IMR-90 (cell line): ENCODE results near the gene PLCB4. TPM values are rescaled to one million over a fixed set of nuclear protein-coding genes. Genes with fewer than 3 reads are reported as not detected.

Source experiments
- ATAC-seq: fragments of 200-7000 bp; cut with Tn5 transposase; 2 replicates; pipeline ENCODE4 v1.9.1; 2020; ENCODE audit warnings: low read depth, mild to moderate bottlenecking, moderate library complexity
- BruUV-seq: library from RNA; stranded (reverse); fragments of 400-500 nt; replicated peaks from 2 replicates; lab custom pipeline; 2021; lab: Mats Ljungman, UMichigan
- CTCF ChIA-PET: fragments of 300-600 bp; formaldehyde crosslinking; extraction: SDS; loops from one replicate; lab custom pipeline; 2021; ENCODE audit warnings: antibody characterized with exemption; lab: Yijun Ruan, JAX
- POLR2A ChIA-PET: fragments of 300-600 bp; sonication (Branson Sonifier 250); formaldehyde crosslinking; loops from one replicate; lab custom pipeline; 2022; ENCODE audit warnings: antibody characterized with exemption; ENCODE audit not compliant: unreplicated experiment; lab: Charles Lee
- DNase-seq: peaks from one replicate; pipeline ENCODE4 v3.0.0; 2013
- H2AFZ ChIP-seq: replicated peaks from 2 replicates; pipeline ENCODE3; 2013; ENCODE audit warnings: low read length, mild to moderate bottlenecking; ENCODE audit not compliant: poor library complexity
- H2AK5ac ChIP-seq: 2 replicates; pipeline ENCODE4 v1.6.1; 2013; ENCODE audit warnings: low read depth, low read length, inconsistent platforms
- H2AK9ac ChIP-seq: replicated peaks from 2 replicates; pipeline ENCODE3; 2013; ENCODE audit warnings: mild to moderate bottlenecking, low read depth, low read length, moderate library complexity; ENCODE audit not compliant: poor library complexity
- H2BK120ac ChIP-seq: 2 replicates; pipeline ENCODE4 v1.6.1; 2013; ENCODE audit warnings: low read depth, low read length, inconsistent platforms
- H2BK15ac ChIP-seq: 3 replicates; pipeline ENCODE4 v1.6.1; 2013; ENCODE audit warnings: low read depth, low read length, inconsistent platforms
- H2BK20ac ChIP-seq: 2 replicates; pipeline ENCODE4 v1.6.1; 2013; ENCODE audit warnings: low read depth, mild to moderate bottlenecking, inconsistent platforms, low read length, moderate library complexity
- H2BK5ac ChIP-seq: 2 replicates; pipeline ENCODE4 v1.6.1; 2013; ENCODE audit warnings: mild to moderate bottlenecking, low read depth, low read length, inconsistent platforms; ENCODE audit not compliant: poor library complexity, severe bottlenecking
- H3K14ac ChIP-seq: replicated peaks from 2 replicates; pipeline ENCODE4 v1.6.1; 2013; ENCODE audit warnings: low read depth, low read length, inconsistent platforms
- H3K18ac ChIP-seq: 2 replicates; pipeline ENCODE4 v1.6.1; 2013; ENCODE audit warnings: low read depth, low read length, control low read depth
- H3K23ac ChIP-seq: 2 replicates; pipeline ENCODE4 v1.6.1; 2013; ENCODE audit warnings: low read depth, low read length, inconsistent platforms
- H3K27ac ChIP-seq: 2 replicates; pipeline ENCODE4 v1.5.1; 2013; ENCODE audit warnings: mild to moderate bottlenecking, control low read depth, low read length; ENCODE audit not compliant: insufficient read depth
- H3K27me3 ChIP-seq: 2 replicates; pipeline ENCODE4 v1.6.1; 2013; ENCODE audit warnings: low read length; ENCODE audit not compliant: control insufficient read depth, insufficient read depth
- H3K36me3 ChIP-seq: 2 replicates; pipeline ENCODE4 v1.6.1; 2013; ENCODE audit warnings: low read length, mixed read lengths; ENCODE audit not compliant: control insufficient read depth, insufficient read depth
- H3K4ac ChIP-seq: 2 replicates; pipeline ENCODE4 v1.6.1; 2013; ENCODE audit warnings: low read depth, low read length, inconsistent platforms
- H3K4me1 ChIP-seq: 2 replicates; pipeline ENCODE4 v1.6.1; 2013; ENCODE audit warnings: low read length, mixed read lengths; ENCODE audit not compliant: control insufficient read depth, insufficient read depth
- H3K4me2 ChIP-seq: 2 replicates; pipeline ENCODE4 v1.6.1; 2013; ENCODE audit warnings: low read depth, mild to moderate bottlenecking, control low read depth, low read length, moderate library complexity
- H3K4me3 ChIP-seq: 2 replicates; pipeline ENCODE4 v1.5.1; 2013; ENCODE audit warnings: low read depth, mild to moderate bottlenecking, control low read depth, low read length, moderate library complexity; ENCODE audit not compliant: insufficient read depth
- H3K56ac ChIP-seq: 2 replicates; pipeline ENCODE4 v1.6.1; 2013; ENCODE audit warnings: low read length, inconsistent platforms; ENCODE audit not compliant: insufficient read depth; ENCODE audit errors: extremely low read depth
- H3K79me1 ChIP-seq, 2 experiments: 2 replicates each; pipeline ENCODE4 v1.6.1; 2013; ENCODE audit warnings: low read length in 2 of 2, inconsistent platforms in 1 of 2, low read depth in 1 of 2
- H3K9ac ChIP-seq: 2 replicates; pipeline ENCODE4 v1.6.1; 2013; ENCODE audit warnings: low read depth, low read length, control low read depth
- H3K9me1 ChIP-seq: 2 replicates; pipeline ENCODE4 v1.6.1; 2013; ENCODE audit warnings: low read length, inconsistent platforms; ENCODE audit not compliant: insufficient read depth
- H3K9me3 ChIP-seq: 2 replicates; pipeline ENCODE4 v1.6.1; 2013; ENCODE audit warnings: low read length; ENCODE audit not compliant: control insufficient read depth, insufficient read depth
- H4K20me1 ChIP-seq: 2 replicates; pipeline ENCODE4 v1.6.1; 2013; ENCODE audit warnings: low read length, inconsistent platforms; ENCODE audit not compliant: insufficient read depth
- H4K5ac ChIP-seq: 2 replicates; pipeline ENCODE4 v1.6.1; 2013; ENCODE audit warnings: mild to moderate bottlenecking, low read depth, low read length, control low read depth
- H4K8ac ChIP-seq, 2 experiments: 2 replicates each; pipeline ENCODE4 v1.6.1; 2013; ENCODE audit warnings: low read depth in 2 of 2, low read length in 2 of 2, control low read depth in 1 of 2, inconsistent platforms in 1 of 2
- H4K91ac ChIP-seq: 2 replicates; pipeline ENCODE4 v1.6.1; 2013; ENCODE audit warnings: low read depth, low read length, inconsistent platforms; ENCODE audit not compliant: insufficient read depth
- BHLHE40 ChIP-seq: fragments of 150-350 bp; IDR thresholded peaks from 2 replicates; pipeline ENCODE4 v1.6.1; 2016; ENCODE audit warnings: mild to moderate bottlenecking, low read depth, low read length
- NFE2L2 ChIP-seq: fragments of 150-350 bp; IDR thresholded peaks from 2 replicates; pipeline ENCODE4 v1.6.1; 2016; ENCODE audit warnings: low read depth, mild to moderate bottlenecking, low read length
- RCOR1 ChIP-seq: IDR thresholded peaks from 2 replicates; pipeline ENCODE4 v1.6.1; 2012; ENCODE audit warnings: mild to moderate bottlenecking, low read length, improper control_type of control experiment; ENCODE audit not compliant: insufficient replicate concordance
- RFX5 ChIP-seq: IDR thresholded peaks from 2 replicates; pipeline ENCODE4 v1.8.0; 2012; ENCODE audit warnings: low read depth, mild to moderate bottlenecking, low read length, moderate library complexity
- SMC3 ChIP-seq: fragments of 150-350 bp; IDR thresholded peaks from 2 replicates; pipeline ENCODE4 v1.6.1; 2016; ENCODE audit warnings: low read depth, mild to moderate bottlenecking, antibody characterized with exemption, low read length, moderate library complexity
- WGBS, 2 experiments: methylation state at CpG; one replicate each; pipeline versions ENCODE4 v1.1.5 to v1.1.7; 2013; ENCODE audit warnings: missing lambda C conversion rate in 2 of 2; ENCODE audit not compliant: insufficient read length in 1 of 2; ENCODE audit errors: extremely low coverage in 2 of 2; 5-methylcytosine and 5-hydroxymethylcytosine counted together
- dilution Hi-C: fragments of 300-500 bp; cut with HindIII; formaldehyde crosslinking; loops from one replicate; pipeline ENCODE4 v1.14.3; 2018; ENCODE audit warnings: low sequenced_read_pairs; ENCODE audit not compliant: unreplicated experiment
- in situ Hi-C: fragments of 300-500 bp; cut with MboI; formaldehyde crosslinking; loops from 3 replicates; pipeline ENCODE4 v1.14.3; 2019; ENCODE audit warnings: low sequenced_read_pairs, inconsistent platforms, mixed read lengths
- intact Hi-C: fragments of 100-400 bp; cut with micrococcal nuclease; formaldehyde crosslinking; loops from 2 replicates; pipeline ENCODE4 v1.10.0; 2022
- polyA plus RNA-seq, 3 experiments: library from polyadenylated mRNA; depleted of rRNA; stranded (reverse); fragments of >200 nt; gene quantifications; 2 replicates each; pipeline ENCODE4 v1.2.3, GENCODE V29; 2012; ENCODE audit warnings: low replicate concordance in 1 of 3
- total RNA-seq: library from RNA; depleted of rRNA; stranded (reverse); fragments of >200 nt; gene quantifications from 2 replicates; pipeline ENCODE4 v1.2.3, GENCODE V29; 2012

PLCB4 gene
- total and polyA plus RNA-seq, 2 of the 4 experiments (the other 2 are of a cell fraction), result 12.5 to 24.0 TPM

- no peak for TF ChIP-seq RFX5
- no peak for TF ChIP-seq RCOR1
- no peak for TF ChIP-seq NFE2L2
- no peak for TF ChIP-seq SMC3
- TF ChIP-seq BHLHE40, result no peak
- DNase-seq, result no peak
- Histone ChIP-seq H2BK120ac (no peak overlapping the region), H3K9me3 (peaks cover 5% of the 10 kb centered on the region; the same call in 1 of the 2 replicates), H2BK15ac (no peak overlapping the region), H3K9ac (no peak overlapping the region), H3K14ac (no peak overlapping the region), H3K9me1 (no peaks in the 10 kb centered on the region), H3K18ac (no peak overlapping the region), H3K36me3 (no peaks in the 10 kb centered on the region), H3K23ac (no peak overlapping the region; the same call in 1 of the 2 replicates), H3K27ac (no peak overlapping the region), H3K4me2 (no peak overlapping the region), H3K27me3 (peaks cover 61% of the 10 kb centered on the region), H2AK5ac (no peak overlapping the region), H4K8ac (no peak overlapping the region), H4K5ac (no peak overlapping the region), H4K20me1 (no peaks in the 10 kb centered on the region; the same call in 1 of the 2 replicates), H3K56ac (no peak overlapping the region), H3K4ac (no peak overlapping the region), H2AK9ac (peak overlapping the region; percentile 52), H3K79me1 (no peaks in the 10 kb centered on the region), H3K4me3 (no peak overlapping the region), H4K91ac (no peak overlapping the region), H2AFZ (peak overlapping the region; percentile 38), H2BK5ac (no peak overlapping the region), H3K4me1 (no peaks in the 10 kb centered on the region), H2BK20ac (no peak overlapping the region)
- BruUV-seq, result no TSS peak
- in situ Hi-C loops, result no loop called here
- CTCF ChIA-PET, result no interaction called here
- WGBS, 2 experiments, result 12% methylated on average over 21 of the region's 30 CpGs; no CpG with 5 or more reads in 1 of the 2 experiments
- dilution Hi-C loops, result no loop called here
- no peak for ATAC-seq
- POLR2A ChIA-PET, result no interaction called here
- intact Hi-C loops, result no loop called here
These were observed 439.9 kb downstream of the PLCB4 start for GRCh38 chr20:9508696-9509178.
